ENCODE measurements around the gene ACSL4.
"Not testable (repeated sequence)": the region's sequence is repeated elsewhere in the genome, so short reads cannot be mapped to it uniquely, and the experiment has no call there.

Gene ACSL4

DNA sequence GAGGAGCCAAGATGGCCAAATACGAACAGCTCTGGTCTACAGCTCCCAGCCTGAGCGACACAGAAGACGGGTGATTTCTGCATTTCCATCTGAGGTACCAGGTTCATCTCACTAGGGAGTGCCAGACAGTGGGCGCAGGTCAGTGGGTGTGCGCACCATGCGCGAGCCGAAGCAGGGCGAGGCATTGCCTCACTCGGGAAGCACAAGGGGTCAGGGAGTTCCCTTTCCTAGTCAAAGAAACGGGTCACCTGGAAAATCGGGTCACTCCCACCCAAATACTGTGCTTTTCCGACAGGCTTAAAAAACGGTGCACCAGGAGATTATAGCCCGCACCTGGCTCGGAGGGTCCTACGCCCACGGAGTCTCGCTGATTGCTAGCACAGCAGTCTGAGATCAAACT is 88.4 kb downstream of the ACSL4 start:
- peaks cover 0 to 18% of the 10 kb centered on the region in 2 experiments for H3K36me3 ChIP-seq (ENCODE audit: control insufficient read depth in 1 of 2, insufficient read depth in 2 of 2, low read depth in 1 of 2, low read length in 2 of 2)
- H2BK120ac ChIP-seq (ENCODE audit: low read depth, low read length); H3K23ac ChIP-seq (ENCODE audit: low read length in 2 of 2); H2BK15ac ChIP-seq (ENCODE audit: low read depth, poor library complexity, severe bottlenecking); H3K9me3 ChIP-seq (ENCODE audit: control insufficient read depth, low read length); H3K79me1 ChIP-seq (replicated peaks; ENCODE audit: low read length, poor library complexity, severe bottlenecking); H2BK12ac ChIP-seq (ENCODE audit: low read length in 2 of 2); H3K27ac ChIP-seq (ENCODE audit: low read length, poor library complexity, severe bottlenecking); H3K9ac ChIP-seq (ENCODE audit: low read length); H2BK5ac ChIP-seq (ENCODE audit: low read depth, low read length, poor library complexity, severe bottlenecking); H3K18ac ChIP-seq (ENCODE audit: low read depth in 1 of 2, low read length in 2 of 2); H3K4me1 ChIP-seq (ENCODE audit: control insufficient read depth, insufficient read depth, low read depth, low read length); DNase-seq; H3K27me3 ChIP-seq (ENCODE audit: control insufficient read depth in 1 of 2, insufficient read depth in 1 of 2, low read length in 2 of 2); H3K4ac ChIP-seq (ENCODE audit: low read depth in 1 of 2, low read length in 2 of 2); H3K14ac ChIP-seq (ENCODE audit: low read length in 2 of 2); H2AK5ac ChIP-seq (ENCODE audit: low read length, severe bottlenecking); H4K8ac ChIP-seq (ENCODE audit: low read length); H2AFZ ChIP-seq (ENCODE audit: low read depth, low read length); H3K4me2 ChIP-seq (ENCODE audit: low read length, poor library complexity, severe bottlenecking); H4K91ac ChIP-seq (ENCODE audit: low read length); H3K4me3 ChIP-seq (ENCODE audit: insufficient read depth in 1 of 2, low read depth in 1 of 2, low read length in 2 of 2): not testable (repeated sequence)
- 100% methylated on average over 3 of the region's 19 CpGs for WGBS

DNA sequence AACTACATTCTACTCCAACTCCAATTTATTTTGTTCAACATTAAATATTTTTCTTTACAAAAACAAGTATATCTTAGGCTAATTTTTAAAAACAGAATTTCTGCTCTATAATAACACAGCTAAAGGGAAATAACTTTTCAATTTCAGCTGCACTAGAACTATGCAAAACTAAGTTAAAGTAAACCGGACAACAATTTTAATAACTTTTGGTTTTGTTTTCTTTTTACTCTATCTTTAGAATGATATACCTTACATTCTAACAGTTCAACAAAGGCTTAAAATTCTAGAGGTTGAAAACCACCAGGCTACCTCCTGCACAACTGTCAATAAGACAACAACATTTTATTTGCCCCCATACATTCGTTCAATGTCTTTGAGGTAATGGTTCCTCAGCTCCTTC is 89.4 kb downstream of the ACSL4 start:
- H4K91ac ChIP-seq (ENCODE audit: low read length), result no peak overlapping the region
- H2BK12ac ChIP-seq (ENCODE audit: low read length in 2 of 2), result no peak overlapping the region
- H2BK5ac ChIP-seq (ENCODE audit: low read depth, low read length, poor library complexity, severe bottlenecking), result no peak overlapping the region
- H3K14ac ChIP-seq (ENCODE audit: low read length in 2 of 2), result no peak overlapping the region
- H3K9me3 ChIP-seq (ENCODE audit: control insufficient read depth, low read length), result no peaks in the 10 kb centered on the region
- H2AFZ ChIP-seq (ENCODE audit: low read depth, low read length), result no peak overlapping the region
- no peak overlapping the region for H2BK120ac ChIP-seq (ENCODE audit: low read depth, low read length)
- peaks cover 0 to 23% of the 10 kb centered on the region in 2 experiments for H3K36me3 ChIP-seq (ENCODE audit: control insufficient read depth in 1 of 2, insufficient read depth in 2 of 2, low read depth in 1 of 2, low read length in 2 of 2)
- H3K9ac ChIP-seq (ENCODE audit: low read length), result no peak overlapping the region
- no peaks in the 10 kb centered on the region for H3K4me1 ChIP-seq (ENCODE audit: control insufficient read depth, insufficient read depth, low read depth, low read length)
- WGBS, result no CpG with 5 or more reads among the region's 2 CpGs
- peaks cover 0 to 5% of the 10 kb centered on the region in 2 experiments for H3K27me3 ChIP-seq (ENCODE audit: control insufficient read depth in 1 of 2, insufficient read depth in 1 of 2, low read length in 2 of 2)
- no peak overlapping the region for H4K8ac ChIP-seq (ENCODE audit: low read length)
- H2BK15ac ChIP-seq (ENCODE audit: low read depth, poor library complexity, severe bottlenecking), result no peak overlapping the region
- no peak overlapping the region for H3K4me3 ChIP-seq (ENCODE audit: insufficient read depth in 1 of 2, low read depth in 1 of 2, low read length in 2 of 2)
- H3K27ac ChIP-seq (ENCODE audit: low read length, poor library complexity, severe bottlenecking), result no peak overlapping the region
- H3K18ac ChIP-seq (ENCODE audit: low read depth in 1 of 2, low read length in 2 of 2), result no peak overlapping the region
- no peak for DNase-seq
- H3K23ac ChIP-seq (ENCODE audit: low read length in 2 of 2), result no peak overlapping the region
- no peak overlapping the region for H2AK5ac ChIP-seq (ENCODE audit: low read length, severe bottlenecking)
- H3K79me1 ChIP-seq (replicated peaks; ENCODE audit: low read length, poor library complexity, severe bottlenecking), result no peaks in the 10 kb centered on the region
- no peak overlapping the region for H3K4ac ChIP-seq (ENCODE audit: low read depth in 1 of 2, low read length in 2 of 2)
- no peak overlapping the region for H3K4me2 ChIP-seq (ENCODE audit: low read length, poor library complexity, severe bottlenecking)

DNA sequence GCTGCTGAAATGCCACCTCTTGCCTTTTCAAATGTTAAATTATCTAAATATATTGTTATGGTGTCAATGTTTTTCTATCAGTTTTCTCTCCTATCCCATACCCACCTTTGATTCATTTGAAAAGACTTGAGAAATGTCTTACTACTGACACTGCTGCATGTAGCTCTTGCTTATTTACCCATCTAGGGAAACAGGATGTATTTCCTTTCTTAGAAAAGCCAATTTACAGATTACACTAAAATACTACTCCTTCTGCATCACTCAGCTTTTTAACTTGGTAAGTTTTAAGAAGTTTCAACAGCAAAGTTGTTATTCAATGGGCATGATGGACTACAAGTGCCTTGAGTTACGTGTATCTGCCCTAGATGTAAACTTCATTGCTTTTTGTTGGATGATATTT is 94.9 kb downstream of the ACSL4 start:
- Histone ChIP-seq H2BK120ac (ENCODE audit: low read depth, low read length) (no peak overlapping the region), H3K4me2 (ENCODE audit: low read length, poor library complexity, severe bottlenecking) (no peak overlapping the region), H4K8ac (ENCODE audit: low read length) (no peak overlapping the region), H3K27me3 (ENCODE audit: control insufficient read depth in 1 of 2, insufficient read depth in 1 of 2, low read length in 2 of 2) (peaks cover 0 to 11% of the 10 kb centered on the region in 2 experiments), H3K36me3 (ENCODE audit: control insufficient read depth in 1 of 2, insufficient read depth in 2 of 2, low read depth in 1 of 2, low read length in 2 of 2) (peaks cover 0 to 25% of the 10 kb centered on the region in 2 experiments), H3K18ac (ENCODE audit: low read depth in 1 of 2, low read length in 2 of 2) (no peak overlapping the region), H2BK12ac (ENCODE audit: low read length in 2 of 2) (no peak overlapping the region), H2BK5ac (ENCODE audit: low read depth, low read length, poor library complexity, severe bottlenecking) (no peak overlapping the region), H4K91ac (ENCODE audit: low read length) (no peak overlapping the region), H3K27ac (ENCODE audit: low read length, poor library complexity, severe bottlenecking) (no peak overlapping the region), H3K9me3 (ENCODE audit: control insufficient read depth, low read length) (no peaks in the 10 kb centered on the region), H3K4ac (ENCODE audit: low read depth in 1 of 2, low read length in 2 of 2) (no peak overlapping the region), H3K4me3 (ENCODE audit: insufficient read depth in 1 of 2, low read depth in 1 of 2, low read length in 2 of 2) (no peak overlapping the region), H3K79me1 (replicated peaks; ENCODE audit: low read length, poor library complexity, severe bottlenecking) (no peaks in the 10 kb centered on the region), H2BK15ac (ENCODE audit: low read depth, poor library complexity, severe bottlenecking) (no peak overlapping the region), H3K4me1 (ENCODE audit: control insufficient read depth, insufficient read depth, low read depth, low read length) (no peaks in the 10 kb centered on the region), H2AFZ (ENCODE audit: low read depth, low read length) (no peak overlapping the region), H3K23ac (ENCODE audit: low read length in 2 of 2) (no peak overlapping the region), H3K9ac (ENCODE audit: low read length) (no peak overlapping the region), H2AK5ac (ENCODE audit: low read length, severe bottlenecking) (no peak overlapping the region), H3K14ac (ENCODE audit: low read length in 2 of 2) (no peak overlapping the region)
- no peak for DNase-seq
- 93% methylated on average over 1 of the region's 1 CpG for WGBS

DNA sequence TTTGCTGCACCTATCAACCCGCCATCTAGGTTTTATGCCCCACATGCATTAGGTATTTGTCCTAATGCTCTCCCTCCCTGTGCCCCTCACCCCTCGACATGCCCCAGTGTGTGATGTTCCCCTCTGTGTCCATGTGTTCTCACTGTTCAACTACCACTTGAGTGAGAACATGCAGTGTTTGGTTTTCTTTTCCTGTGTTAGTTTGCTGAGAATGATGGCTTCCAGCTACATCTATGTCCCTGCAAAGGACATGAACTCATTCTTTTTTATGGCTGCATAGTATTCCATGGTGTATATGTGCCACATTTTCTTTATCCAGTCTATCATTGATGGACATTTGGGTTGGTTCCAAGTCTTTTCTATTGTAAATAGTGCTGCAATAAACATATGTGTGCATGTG is 95.6 kb downstream of the ACSL4 start:
- H4K91ac ChIP-seq (ENCODE audit: low read length); H2BK120ac ChIP-seq (ENCODE audit: low read depth, low read length); H3K27ac ChIP-seq (ENCODE audit: low read length, poor library complexity, severe bottlenecking); H2AFZ ChIP-seq (ENCODE audit: low read depth, low read length); H4K8ac ChIP-seq (ENCODE audit: low read length); H3K4me1 ChIP-seq (ENCODE audit: control insufficient read depth, insufficient read depth, low read depth, low read length); H3K14ac ChIP-seq (ENCODE audit: low read length in 2 of 2); H3K23ac ChIP-seq (ENCODE audit: low read length in 2 of 2); H2BK12ac ChIP-seq (ENCODE audit: low read length in 2 of 2); H3K9ac ChIP-seq (ENCODE audit: low read length); H2BK5ac ChIP-seq (ENCODE audit: low read depth, low read length, poor library complexity, severe bottlenecking); H3K4me3 ChIP-seq (ENCODE audit: insufficient read depth in 1 of 2, low read depth in 1 of 2, low read length in 2 of 2); H3K4ac ChIP-seq (ENCODE audit: low read depth in 1 of 2, low read length in 2 of 2); H3K9me3 ChIP-seq (ENCODE audit: control insufficient read depth, low read length); H2AK5ac ChIP-seq (ENCODE audit: low read length, severe bottlenecking); H2BK15ac ChIP-seq (ENCODE audit: low read depth, poor library complexity, severe bottlenecking); H3K79me1 ChIP-seq (replicated peaks; ENCODE audit: low read length, poor library complexity, severe bottlenecking); H3K4me2 ChIP-seq (ENCODE audit: low read length, poor library complexity, severe bottlenecking); DNase-seq; H3K18ac ChIP-seq (ENCODE audit: low read depth in 1 of 2, low read length in 2 of 2): not testable (repeated sequence)
- H3K36me3 ChIP-seq (ENCODE audit: control insufficient read depth in 1 of 2, insufficient read depth in 2 of 2, low read depth in 1 of 2, low read length in 2 of 2), result peaks cover 0 to 25% of the 10 kb centered on the region in 2 experiments
- H3K27me3 ChIP-seq (ENCODE audit: control insufficient read depth in 1 of 2, insufficient read depth in 1 of 2, low read length in 2 of 2), result peaks cover 0 to 13% of the 10 kb centered on the region in 2 experiments
- WGBS, result 90% methylated on average over 1 of the region's 2 CpGs
